ENCODE data around the gene TMOD1.

The TMOD1 gene

GRCh38 chr9:97462159-97462558, 39.3 kb upstream of the TMOD1 start:
- ATAC-seq = no peak
- TF ChIP-seq ESRRG (CRISPR knock-in tag; IDR thresholded peaks at IDR 0.05) (no peak), PPARA (CRISPR knock-in tag; IDR thresholded peaks at IDR 0.05; ENCODE audit: borderline replicate concordance) (no peak), TCF4 (CRISPR knock-in tag; IDR thresholded peaks at IDR 0.05; ENCODE audit: borderline replicate concordance) (no peak), CSRNP3 (CRISPR knock-in tag; IDR thresholded peaks at IDR 0.05) (no peak), CREB5 (CRISPR knock-in tag; IDR thresholded peaks at IDR 0.05; ENCODE audit: low read depth) (no peak), PATZ1 (CRISPR knock-in tag; IDR thresholded peaks at IDR 0.05; ENCODE audit: borderline replicate concordance) (no peak), ARNTL (CRISPR knock-in tag; IDR thresholded peaks at IDR 0.05; ENCODE audit: borderline replicate concordance, low read depth) (no peak), CSDC2 (CRISPR knock-in tag; IDR thresholded peaks at IDR 0.05) (no peak), ZNF8 (CRISPR knock-in tag; IDR thresholded peaks at IDR 0.05) (no peak), GLIS3 (CRISPR knock-in tag; IDR thresholded peaks at IDR 0.05) (no peak), TSHZ2 (CRISPR knock-in tag; IDR thresholded peaks at IDR 0.05) (no peak), OSR1 (CRISPR knock-in tag; IDR thresholded peaks at IDR 0.05) (no peak)

GRCh38 chr9:97462914-97463313, 38.6 kb upstream of the TMOD1 start:
- ATAC-seq = no peak

More at GRCh38 chr9:97462914-97463313, 38.6 kb upstream of the TMOD1 start:
- no peak for TF ChIP-seq ZNF565 (CRISPR knock-in tag; conservative IDR thresholded peaks at IDR 0.05; ENCODE audit: low read depth)
- no peak for TF ChIP-seq GLIS3 (CRISPR knock-in tag; IDR thresholded peaks at IDR 0.05)
- TF ChIP-seq SNAI2 (CRISPR knock-in tag; IDR thresholded peaks at IDR 0.05) = no peak
- TF ChIP-seq TSHZ2 (CRISPR knock-in tag; IDR thresholded peaks at IDR 0.05) = no peak
- TF ChIP-seq CREB5 (CRISPR knock-in tag; IDR thresholded peaks at IDR 0.05; ENCODE audit: low read depth) = no peak

All from SK-N-SH treated with all-trans-retinoic acid at 6 μM for 48 hours (cell line).